IPS-20b (cell line): ENCODE data around the gene M1AP.

Experiments used
- H3K27ac ChIP-seq: one replicate; pipeline ENCODE4 v1.5.1; 2013; ENCODE audit warnings: low read length
- H3K27me3 ChIP-seq: 2 replicates; pipeline ENCODE4 v1.6.1; 2013; ENCODE audit warnings: mild to moderate bottlenecking, low read length, inconsistent platforms; ENCODE audit not compliant: insufficient read depth
- H3K36me3 ChIP-seq: 2 replicates; pipeline ENCODE4 v1.6.1; 2013; ENCODE audit warnings: low read depth, mild to moderate bottlenecking, inconsistent platforms, low read length, moderate library complexity; ENCODE audit not compliant: insufficient read depth
- H3K4me1 ChIP-seq: 2 replicates; pipeline ENCODE4 v1.6.1; 2013; ENCODE audit warnings: mild to moderate bottlenecking, control low read depth, inconsistent platforms, low read length, moderate library complexity; ENCODE audit not compliant: insufficient read depth
- H3K4me3 ChIP-seq: 2 replicates; pipeline ENCODE4 v1.5.1; 2013; ENCODE audit warnings: mild to moderate bottlenecking, low read length, inconsistent platforms
- H3K9ac ChIP-seq: 2 replicates; pipeline ENCODE4 v1.6.1; 2013; ENCODE audit warnings: low read depth, mild to moderate bottlenecking, inconsistent platforms, low read length, moderate library complexity
- H3K9me3 ChIP-seq: 2 replicates; pipeline ENCODE4 v1.6.1; 2013; ENCODE audit warnings: mild to moderate bottlenecking, low read depth, low read length, inconsistent platforms; ENCODE audit not compliant: insufficient read depth

Gene M1AP

DNA sequence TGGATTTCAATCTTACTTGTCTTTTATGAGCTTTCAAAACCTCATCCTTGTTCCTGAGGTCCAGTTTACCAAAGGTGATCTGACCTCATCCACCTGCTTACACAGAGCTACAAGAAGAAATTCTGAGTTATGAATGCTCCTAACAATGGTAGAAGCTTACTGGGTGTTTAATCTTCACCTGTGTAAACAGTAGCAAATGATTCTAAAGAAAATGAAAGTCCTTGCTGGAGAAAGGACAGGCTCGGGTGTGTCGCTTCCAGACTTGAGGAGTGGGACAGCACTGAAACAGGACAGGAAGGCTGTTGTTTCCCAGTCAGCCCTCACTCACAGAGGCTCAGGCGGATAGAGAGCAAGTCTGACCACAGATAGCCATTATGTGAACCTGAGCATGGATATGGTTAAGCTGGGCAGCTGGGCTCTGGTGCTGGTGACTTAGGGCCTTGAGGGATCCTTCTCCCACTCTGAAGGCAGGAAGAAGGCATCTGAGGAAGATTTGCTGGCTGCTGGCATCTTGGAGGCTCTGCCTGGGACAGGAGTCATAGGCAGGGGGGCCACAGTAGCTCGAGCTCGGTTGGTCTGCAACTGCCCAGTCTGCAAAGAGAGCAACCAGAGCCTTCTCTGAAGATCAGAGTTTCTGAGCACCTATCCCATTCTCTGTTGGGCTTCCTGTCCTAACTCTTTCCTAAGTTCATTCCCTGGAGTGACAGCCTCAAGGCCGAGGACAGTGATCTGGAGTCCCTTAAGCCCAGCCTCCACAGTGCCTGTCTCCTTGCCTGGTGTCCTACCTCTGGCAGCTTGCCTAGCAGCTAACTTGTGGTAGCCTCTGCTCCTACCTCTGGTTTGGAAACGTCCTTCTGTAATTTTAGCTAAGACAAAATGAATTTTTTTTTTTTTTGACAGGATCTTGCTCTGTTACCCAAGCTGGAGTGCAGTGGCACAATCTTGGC is 89.6 kb downstream of the M1AP start:
- Histone ChIP-seq H3K4me3 (no peak overlapping the region), H3K36me3 (no peaks in the 10 kb centered on the region), H3K27ac (no peak overlapping the region), H3K9me3 (no peaks in the 10 kb centered on the region), H3K9ac (no peak overlapping the region), H3K27me3 (peaks cover 66% of the 10 kb centered on the region), H3K4me1 (peaks cover 10% of the 10 kb centered on the region; the same call in 1 of the 2 replicates)

DNA sequence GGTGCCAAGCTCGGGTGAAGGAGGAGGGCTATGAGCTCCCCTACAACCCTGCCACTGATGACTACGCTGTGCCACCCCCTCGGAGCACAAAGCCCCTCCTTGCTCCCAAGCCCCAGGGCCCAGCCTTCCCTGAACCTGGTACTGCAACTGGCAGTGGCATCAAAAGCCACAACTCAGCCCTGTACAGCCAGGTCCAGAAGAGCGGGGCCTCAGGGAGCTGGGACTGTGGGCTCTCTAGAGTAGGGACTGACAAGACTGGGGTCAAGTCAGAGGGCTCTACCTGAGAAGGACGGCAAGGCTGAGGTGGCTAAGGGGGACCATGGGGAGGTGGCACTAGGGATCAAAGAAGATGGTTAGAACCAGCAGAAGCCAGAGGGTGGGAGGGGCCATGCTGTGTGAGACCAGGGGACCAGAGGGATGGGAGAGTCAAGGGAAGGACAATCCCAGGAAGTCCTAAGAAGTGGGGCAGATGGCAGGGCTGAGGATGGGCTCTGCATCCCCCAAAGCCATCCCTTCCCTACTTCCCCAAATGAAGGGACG is 91.2 kb downstream of the M1AP start:
- Histone ChIP-seq H3K9me3 (no peaks in the 10 kb centered on the region), H3K27me3 (peaks cover 73% of the 10 kb centered on the region), H3K27ac (no peak overlapping the region), H3K4me1 (peaks cover 16% of the 10 kb centered on the region), H3K36me3 (no peaks in the 10 kb centered on the region), H3K9ac (no peak overlapping the region), H3K4me3 (no peak overlapping the region)

DNA sequence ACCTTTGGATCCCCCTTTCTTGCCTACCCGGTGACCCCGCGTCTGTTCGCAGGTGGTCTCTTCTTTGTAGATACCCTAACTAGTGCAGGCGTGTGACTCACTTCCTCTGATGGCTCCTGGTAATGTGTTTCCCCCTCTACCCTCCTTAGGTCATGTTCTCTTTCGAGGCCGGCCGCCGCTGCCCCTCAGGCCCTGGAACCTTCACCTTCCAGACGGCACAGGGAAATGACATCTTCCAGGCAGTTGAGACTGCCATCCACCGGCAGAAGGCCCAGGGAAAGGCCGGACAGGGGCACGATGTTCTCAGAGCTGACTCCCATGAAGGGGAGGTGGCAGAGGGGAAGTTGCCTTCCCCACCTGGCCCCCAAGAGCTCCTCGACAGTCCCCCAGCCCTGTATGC is 92.0 kb downstream of the M1AP start:
- H3K9ac ChIP-seq, result no peak overlapping the region
- H3K9me3 ChIP-seq, result no peaks in the 10 kb centered on the region
- no peak overlapping the region for H3K27ac ChIP-seq
- peaks cover 16% of the 10 kb centered on the region for H3K4me1 ChIP-seq
- peaks cover 73% of the 10 kb centered on the region for H3K27me3 ChIP-seq
- H3K4me3 ChIP-seq, result no peak overlapping the region
- no peaks in the 10 kb centered on the region for H3K36me3 ChIP-seq

DNA sequence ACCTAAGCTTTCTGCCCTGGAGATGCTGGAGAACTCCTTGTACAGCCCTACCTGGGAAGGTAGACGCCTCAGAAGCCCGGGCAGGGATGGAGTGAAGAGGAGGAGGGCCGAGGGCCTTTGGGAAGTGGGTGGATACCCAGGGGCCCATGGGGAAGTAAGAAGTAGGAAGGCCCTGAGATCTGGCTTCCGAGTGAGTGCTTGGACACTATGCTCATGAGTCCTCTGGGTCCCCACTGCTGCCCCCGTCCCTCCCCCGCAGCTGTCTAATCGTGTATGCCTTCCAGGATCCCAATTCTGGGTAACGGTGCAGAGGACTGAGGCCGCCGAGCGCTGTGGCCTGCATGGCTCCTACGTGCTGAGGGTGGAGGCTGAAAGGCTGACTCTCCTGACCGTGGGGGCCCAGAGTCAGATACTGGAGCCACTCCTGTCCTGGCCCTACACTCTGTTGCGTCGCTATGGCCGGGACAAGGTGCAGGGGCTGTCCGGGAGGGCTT is 92.5 kb downstream of the M1AP start:
- Histone ChIP-seq H3K4me1 (peaks cover 16% of the 10 kb centered on the region), H3K27ac (no peak overlapping the region), H3K4me3 (peak overlapping the region; percentile 82), H3K36me3 (no peaks in the 10 kb centered on the region), H3K9ac (peak overlapping the region; percentile 66; the same call in 1 of the 2 replicates), H3K27me3 (peaks cover 75% of the 10 kb centered on the region), H3K9me3 (no peaks in the 10 kb centered on the region)

DNA sequence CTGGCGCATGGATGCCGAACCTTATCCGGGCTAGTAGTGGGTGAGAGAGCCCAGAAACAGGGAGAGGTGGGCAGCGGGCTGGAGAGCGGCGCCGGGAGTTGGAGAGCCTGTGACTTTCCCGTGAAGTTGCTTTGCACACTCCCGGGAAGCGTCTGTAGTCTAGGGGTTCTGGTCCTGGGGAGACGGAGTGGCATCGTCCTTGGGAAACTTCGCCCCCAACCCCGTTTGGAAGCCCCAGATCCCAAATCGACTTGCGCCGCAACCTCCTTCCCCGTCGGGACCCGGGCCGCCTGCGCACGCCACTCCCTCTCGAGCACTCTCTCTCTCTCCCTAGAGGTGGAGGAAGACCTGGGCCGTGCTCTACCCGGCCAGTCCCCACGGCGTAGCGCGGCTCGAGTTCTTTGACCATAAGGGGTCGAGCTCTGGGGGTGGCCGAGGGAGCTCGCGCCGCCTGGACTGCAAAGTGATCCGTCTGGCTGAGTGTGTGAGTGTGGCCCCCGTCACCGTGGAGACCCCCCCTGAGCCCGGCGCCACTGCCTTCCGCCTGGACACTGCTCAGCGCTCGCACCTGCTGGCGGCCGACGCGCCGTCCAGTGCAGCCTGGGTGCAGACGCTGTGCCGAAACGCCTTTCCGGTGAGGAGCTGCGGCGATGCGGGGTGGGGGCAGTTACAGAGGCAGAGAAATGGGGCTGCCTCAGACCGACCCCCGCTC is 93.2 kb downstream of the M1AP start:
- peaks cover 15% of the 10 kb centered on the region for H3K4me1 ChIP-seq
- H3K36me3 ChIP-seq, result no peaks in the 10 kb centered on the region
- H3K27me3 ChIP-seq, result peaks cover 75% of the 10 kb centered on the region
- H3K27ac ChIP-seq, result no peak overlapping the region
- peak overlapping the region; percentile 66; the same call in 1 of the 2 replicates for H3K9ac ChIP-seq
- H3K4me3 ChIP-seq, result peak overlapping the region; percentile 82
- H3K9me3 ChIP-seq, result no peaks in the 10 kb centered on the region

DNA sequence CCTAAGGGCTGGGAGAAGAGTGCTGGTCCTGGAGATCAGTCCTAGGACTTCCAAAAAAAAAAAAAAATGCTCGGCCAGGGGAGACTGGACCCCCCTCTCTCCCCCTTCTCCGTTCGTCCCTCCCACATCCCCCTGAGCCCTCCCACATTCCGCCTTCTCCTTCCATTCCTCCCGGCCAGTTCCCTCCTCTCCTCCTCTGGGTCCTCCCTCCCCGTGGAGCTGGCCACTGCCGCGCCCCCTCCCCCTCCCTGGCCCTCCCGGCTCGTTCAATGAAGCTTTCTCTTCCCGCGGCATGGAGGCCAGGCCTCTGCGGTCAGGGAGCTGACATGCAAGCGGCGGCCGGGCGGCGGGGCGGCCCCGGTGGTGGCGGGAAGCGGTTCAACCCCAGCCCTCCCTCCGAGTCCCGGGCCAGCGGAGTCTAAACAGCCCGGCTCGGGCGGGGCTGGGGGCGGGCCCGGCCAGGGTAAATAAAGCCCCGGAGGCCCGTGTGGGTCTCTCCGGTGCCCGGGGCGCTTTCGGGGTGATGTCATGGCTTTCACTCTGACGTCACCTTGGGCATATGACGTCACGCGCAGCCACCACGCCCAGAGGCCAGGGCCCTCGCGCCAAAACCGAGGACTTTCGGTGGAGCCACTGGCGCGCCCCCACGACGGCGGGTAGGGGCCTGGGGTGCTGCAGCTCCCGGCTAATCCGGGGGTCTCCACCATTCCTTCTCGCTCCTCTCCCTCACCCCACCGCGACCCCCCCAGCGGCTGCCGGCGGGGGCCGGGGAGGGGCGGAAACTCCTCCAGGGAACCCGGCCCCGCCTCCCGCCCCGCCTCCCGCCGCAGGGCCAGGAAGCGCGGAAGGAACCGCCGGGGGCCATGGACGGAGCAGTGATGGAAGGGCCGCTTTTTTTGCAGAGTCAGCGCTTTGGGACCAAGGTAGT is 94.0 kb downstream of the M1AP start, which contains the start of the genes DOK1 and LOXL3:
DOK1 (plus strand) TSS at position 829 of the 928 bp plus-strand sequence; CDS start at position 864, 35 bp downstream.
LOXL3 (minus strand) TSS at position 51 of the 928 bp plus-strand sequence. CDS start 1,308 bp downstream, outside the sequence.
- Histone ChIP-seq H3K9ac (peak within 1 kb of the TSS; percentile 75; the same call in 1 of the 2 replicates), H3K27me3 (peaks cover 83% of the 10 kb centered on the region), H3K27ac (no peak within 1 kb of the TSS), H3K4me1 (peaks cover 15% of the 10 kb centered on the region), H3K4me3 (peak within 1 kb of the TSS; percentile 82), H3K9me3 (no peaks in the 10 kb centered on the region), H3K36me3 (no peaks in the 10 kb centered on the region)

DNA sequence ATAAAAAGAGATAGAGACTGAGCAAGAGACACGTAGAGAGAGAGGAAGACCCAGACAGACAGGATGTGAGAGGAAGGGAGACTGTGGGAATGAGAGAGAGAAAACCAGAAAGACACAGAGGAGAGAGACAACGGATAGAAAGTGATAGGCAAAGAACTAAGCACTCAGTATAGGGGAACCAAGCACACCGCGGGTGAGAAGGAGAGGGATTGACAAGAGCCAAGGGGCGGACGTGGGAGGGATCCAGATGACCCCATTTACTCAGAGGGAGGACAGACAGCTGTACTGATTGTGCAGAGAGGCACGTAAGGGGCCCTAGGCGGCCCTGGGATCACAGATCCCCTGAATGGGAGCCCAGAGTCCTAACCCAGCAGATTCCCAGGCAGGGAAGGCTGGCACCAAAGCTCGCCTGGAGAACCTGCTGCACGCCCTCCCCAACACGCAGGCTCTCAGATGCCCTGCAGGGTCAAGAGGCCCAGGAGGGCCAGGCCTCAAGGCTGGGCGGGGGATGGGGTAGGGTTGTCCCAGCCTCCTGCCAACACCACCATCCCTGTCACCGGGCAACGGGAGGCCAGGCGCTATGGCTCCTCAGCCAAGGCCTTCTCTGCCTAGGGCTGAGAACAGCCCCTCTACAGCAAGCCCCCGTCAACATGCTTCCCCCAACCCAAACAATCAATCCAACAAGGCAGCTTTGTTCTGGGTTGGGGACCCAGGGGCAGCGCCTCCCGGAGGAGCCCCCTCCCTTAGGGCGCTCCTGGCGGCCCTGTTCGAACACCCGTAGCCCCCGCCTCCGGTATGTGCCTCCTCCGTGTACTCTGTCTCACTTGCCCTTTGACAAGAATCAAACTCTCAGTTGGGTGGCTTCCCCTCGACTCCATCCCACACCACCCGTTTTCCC is 95.0 kb downstream of the M1AP start:
- Histone ChIP-seq H3K9ac (peak overlapping the region; percentile 75; the same call in 1 of the 2 replicates), H3K27ac (no peak overlapping the region), H3K9me3 (no peaks in the 10 kb centered on the region), H3K36me3 (no peaks in the 10 kb centered on the region), H3K27me3 (peaks cover 84% of the 10 kb centered on the region), H3K4me1 (peaks cover 18% of the 10 kb centered on the region), H3K4me3 (peak overlapping the region; percentile 82)

DNA sequence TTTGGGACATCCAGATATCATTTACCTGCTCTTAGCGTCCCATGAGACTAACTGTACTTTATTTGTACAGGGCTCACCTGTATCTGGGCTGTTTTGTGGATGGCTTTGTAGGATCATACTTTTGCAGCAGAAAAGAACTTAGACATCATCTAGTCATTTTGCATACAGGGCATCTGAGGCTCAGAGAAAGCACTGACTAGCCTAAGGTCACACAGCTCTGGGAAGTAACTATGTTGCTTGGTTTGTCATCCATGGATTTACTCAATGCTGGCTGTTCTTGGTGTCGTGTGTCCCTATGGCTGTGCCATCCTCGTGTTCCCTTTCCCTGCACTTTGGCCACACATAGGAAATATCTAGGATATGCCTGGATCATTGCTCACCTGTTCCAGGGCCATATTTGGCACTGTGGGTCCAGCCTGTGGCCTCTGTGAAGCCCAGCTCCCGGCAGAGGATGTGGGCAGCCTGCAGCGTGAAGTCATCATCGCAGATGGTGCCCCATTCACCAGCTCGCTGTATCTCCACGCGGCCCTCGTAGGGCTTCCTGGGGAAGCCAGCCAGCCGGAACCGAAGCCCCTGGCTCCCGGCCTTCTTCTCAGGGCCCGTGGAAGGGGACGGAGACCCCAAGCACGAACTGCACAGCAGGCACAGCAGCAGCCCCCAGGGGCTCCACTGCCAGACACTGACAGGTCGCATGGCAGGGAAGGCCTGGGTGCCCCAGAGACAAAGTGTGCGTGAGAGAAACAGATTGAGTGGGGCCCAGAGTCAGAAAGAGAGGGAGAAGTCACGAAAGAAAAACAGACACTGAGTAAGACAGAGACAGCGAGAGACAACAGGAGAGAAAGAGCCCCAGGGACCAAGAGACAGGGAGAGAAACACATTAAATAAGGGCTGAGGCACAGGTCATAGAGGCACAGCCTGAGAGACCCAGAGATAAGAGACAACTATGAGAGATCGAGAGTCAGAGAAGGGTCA is 95.9 kb downstream of the M1AP start:
- no peak overlapping the region for H3K9ac ChIP-seq
- H3K27ac ChIP-seq, result no peak overlapping the region
- H3K4me1 ChIP-seq, result peaks cover 18% of the 10 kb centered on the region
- H3K9me3 ChIP-seq, result no peaks in the 10 kb centered on the region
- no peaks in the 10 kb centered on the region for H3K36me3 ChIP-seq
- peaks cover 91% of the 10 kb centered on the region for H3K27me3 ChIP-seq
- peak overlapping the region; percentile 82; the same call in 1 of the 2 replicates for H3K4me3 ChIP-seq

DNA sequence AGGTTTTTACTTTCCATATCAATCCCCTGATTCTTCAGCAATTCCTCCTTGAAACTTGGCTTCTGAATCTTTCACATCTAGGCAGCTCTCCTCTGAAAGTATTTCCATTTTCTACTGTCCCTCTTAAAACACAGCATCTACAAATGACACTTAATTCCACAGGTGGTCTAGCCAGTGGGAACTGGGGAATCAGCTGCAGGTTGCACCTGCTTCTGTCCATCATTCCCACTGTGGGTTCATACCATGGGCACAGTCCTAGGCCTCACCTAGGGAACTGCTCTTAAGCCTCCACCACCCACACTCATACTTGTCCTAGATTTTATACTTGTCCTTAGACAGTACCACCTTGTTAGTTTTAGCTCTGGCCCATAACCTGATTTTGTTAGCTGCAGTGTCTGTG is 96.6 kb downstream of the M1AP start:
- Histone ChIP-seq H3K27me3 (peaks cover 88% of the 10 kb centered on the region), H3K4me3 (no peak overlapping the region), H3K27ac (no peak overlapping the region), H3K9ac (no peak overlapping the region), H3K4me1 (peaks cover 18% of the 10 kb centered on the region), H3K36me3 (no peaks in the 10 kb centered on the region), H3K9me3 (no peaks in the 10 kb centered on the region)
